HepG2 (cell line): Measurements from ENCODE around the gene SYTL5. TPM values are rescaled to one million over a fixed set of nuclear protein-coding genes. Genes with fewer than 3 reads are reported as not detected.

Experiments
- ATAC-seq: fragments of 200-7000 bp; cut with Tn5 transposase; 3 replicates; pipeline ENCODE4 v1.9.1; 2020; ENCODE audit warnings: mild to moderate bottlenecking, moderate library complexity
- BruUV-seq: library from RNA; stranded (reverse); fragments of 400-500 nt; replicated peaks from 2 replicates; lab custom pipeline; 2021; lab: Mats Ljungman, UMichigan
- CTCF ChIA-PET: fragments of 300-600 bp; formaldehyde crosslinking; extraction: SDS; loops from one replicate; lab custom pipeline; 2021; ENCODE audit warnings: low total read pairs, inconsistent platforms, low intra/inter-chr PET ratio; lab: Yijun Ruan, JAX
- POLR2A ChIA-PET: fragments of 350-600 bp; sonication (Branson Sonifier 250); formaldehyde crosslinking; loops from one replicate; lab custom pipeline; 2020; ENCODE audit warnings: antibody characterized with exemption, inconsistent platforms; lab: Yijun Ruan, JAX
- DNase-seq: peaks from one replicate; pipeline ENCODE4 v3.0.0-alpha.2; 2015; ENCODE audit warnings: low spot score
- FAIRE-seq: peaks from 3 replicates; lab custom pipeline; 2011; peaks lifted over from hg19 to GRCh38; lab: Jason Lieb, UNC
- H2AFZ ChIP-seq: one replicate; pipeline ENCODE4 v1.6.1; 2011; ENCODE audit warnings: low read length, inconsistent platforms
- H3K27ac ChIP-seq: fragments of 300-600 bp; 3 replicates; pipeline ENCODE4 v1.8.0; 2011; ENCODE audit warnings: mixed run types, mild to moderate bottlenecking, mixed read lengths, low read length, inconsistent platforms; ENCODE audit not compliant: insufficient read depth; ENCODE audit errors: extremely low read length
- H3K27me3 ChIP-seq, 2 experiments: fragments of 200-600 bp in 1 of 2; 2 replicates in 1 of 2; 3 replicates in 1 of 2; pipeline versions ENCODE4 v1.6.0 to v1.8.0; 2011; ENCODE audit warnings: low read length in 2 of 2, mild to moderate bottlenecking in 2 of 2, moderate library complexity in 2 of 2, inconsistent platforms in 1 of 2; ENCODE audit not compliant: insufficient read depth in 2 of 2, control insufficient read depth in 1 of 2
- H3K36me3 ChIP-seq, 2 experiments: fragments of 200-600 bp in 1 of 2; replicated peaks in 1 of 2; 2 replicates in 1 of 2; 3 replicates in 1 of 2; pipeline versions ENCODE4 v1.5.1 to v1.8.0; 2011; ENCODE audit warnings: low read length in 2 of 2, inconsistent platforms in 1 of 2; ENCODE audit not compliant: insufficient read depth in 2 of 2, control insufficient read depth in 1 of 2
- H3K4me1 ChIP-seq: 2 replicates; pipeline ENCODE4 v1.5.1; 2012; ENCODE audit warnings: low read length, inconsistent platforms; ENCODE audit not compliant: insufficient read depth
- H3K4me2 ChIP-seq: 2 replicates; pipeline ENCODE4 v1.6.0; 2011; ENCODE audit warnings: low read depth, low read length, inconsistent platforms
- H3K4me3 ChIP-seq, 3 experiments: fragments of 200-600 bp in 1 of 3; sonication (generic), shearing (Covaris generic) in 1 of 3; replicated peaks in 1 of 3; 2 replicates each; pipeline ENCODE4 v1.5.1; 2011 to 2016; ENCODE audit warnings: low read length in 3 of 3, inconsistent platforms in 2 of 3, low read depth in 2 of 3, mild to moderate bottlenecking in 2 of 3, control low read depth in 1 of 3, mixed read lengths in 1 of 3; ENCODE audit not compliant: insufficient read depth in 1 of 3
- H3K79me2 ChIP-seq: one replicate; pipeline ENCODE4 v1.6.1; 2011; ENCODE audit warnings: low read length, inconsistent platforms; ENCODE audit not compliant: insufficient read depth
- H3K9ac ChIP-seq: 2 replicates; pipeline ENCODE4 v1.6.0; 2011; ENCODE audit warnings: mild to moderate bottlenecking, low read depth, low read length, inconsistent platforms; ENCODE audit not compliant: insufficient read depth
- H3K9me3 ChIP-seq: 2 replicates; pipeline ENCODE4 v1.5.1; 2012; ENCODE audit warnings: mild to moderate bottlenecking, low read length
- H4K20me1 ChIP-seq: 2 replicates; pipeline ENCODE4 v1.6.0; 2011; ENCODE audit warnings: inconsistent platforms, mild to moderate bottlenecking, low read length, moderate library complexity; ENCODE audit not compliant: insufficient read depth
- ETV6 ChIP-seq: sonication (generic); formaldehyde crosslinking; conservative IDR thresholded peaks from 2 replicates; pipeline ENCODE4 v1.4.0; 2020; ENCODE audit warnings: missing genetic modification reagents
- FOXC1 ChIP-seq: sonication (generic); formaldehyde crosslinking; IDR thresholded peaks from 2 replicates; pipeline ENCODE4 v1.8.0; 2022; ENCODE audit warnings: mild to moderate bottlenecking, missing genetic modification reagents, borderline replicate concordance
- KDM5A ChIP-seq: fragments of 200-600 bp; sonication (generic); IDR thresholded peaks from 2 replicates; pipeline ENCODE4 v1.7.0; 2018; ENCODE audit warnings: antibody characterized with exemption, mild to moderate bottlenecking, low read length, borderline replicate concordance
- MBD4 ChIP-seq: IDR thresholded peaks from 2 replicates; pipeline ENCODE4 v1.6.1; 2012; ENCODE audit warnings: low read length, inconsistent platforms, borderline replicate concordance
- RBM39 ChIP-seq: fragments of 200-400 bp; formaldehyde crosslinking; IDR thresholded peaks from one replicate; pipeline ENCODE4 v1.6.1; 2018; ENCODE audit warnings: antibody characterized with exemption, mild to moderate bottlenecking, low read depth, low read length; ENCODE audit not compliant: poor library complexity, severe bottlenecking
- REPIN1 ChIP-seq: sonication (generic); formaldehyde crosslinking; IDR thresholded peaks from 2 replicates; pipeline ENCODE4 v1.8.0; 2022; ENCODE audit warnings: missing genetic modification reagents, low read depth, mild to moderate bottlenecking, borderline replicate concordance
- RFX5 ChIP-seq: IDR thresholded peaks from 2 replicates; pipeline ENCODE4 v1.6.1; 2011; ENCODE audit warnings: low read depth, low read length, improper control_type of control experiment
- SP5 ChIP-seq: IDR thresholded peaks from 2 replicates; pipeline ENCODE4 v1.6.1; 2016; ENCODE audit warnings: low read depth, borderline replicate concordance
- TBL1XR1 ChIP-seq: fragments of 150-350 bp; IDR thresholded peaks from 2 replicates; pipeline ENCODE4 v1.6.1; 2014; ENCODE audit warnings: borderline replicate concordance, low read length; ENCODE audit not compliant: partially characterized antibody
- U2AF2 ChIP-seq: fragments of 200-400 bp; formaldehyde crosslinking; IDR thresholded peaks from 2 replicates; pipeline ENCODE4 v1.6.1; 2017; ENCODE audit warnings: low read depth, mild to moderate bottlenecking, low read length
- ZEB1 ChIP-seq: IDR thresholded peaks from 2 replicates; pipeline ENCODE4 v1.6.1; 2012; ENCODE audit warnings: mild to moderate bottlenecking, low read depth, inconsistent platforms; ENCODE audit not compliant: insufficient replicate concordance
- ZNF143 ChIP-seq: sonication (generic); formaldehyde crosslinking; IDR thresholded peaks from 2 replicates; pipeline ENCODE4 v1.4.0; 2020; ENCODE audit warnings: missing genetic modification reagents
- ZNF264 ChIP-seq: sonication (generic); formaldehyde crosslinking; IDR thresholded peaks from 2 replicates; pipeline ENCODE4 v1.4.0; 2020; ENCODE audit warnings: missing genetic modification reagents
- ZSCAN30 ChIP-seq: sonication (generic); formaldehyde crosslinking; IDR thresholded peaks from 2 replicates; pipeline ENCODE4 v1.5.0; 2020; ENCODE audit warnings: mild to moderate bottlenecking, missing genetic modification reagents
- WGBS: methylation state at CpG from one replicate; pipeline ENCODE4 v1.1.6; 2017; ENCODE audit warnings: low lambda C conversion rate; 5-methylcytosine and 5-hydroxymethylcytosine counted together
- in situ Hi-C: cut with HindIII; loops from 2 replicates; pipeline ENCODE4 v1.10.0; 2017; ENCODE audit warnings: low pct_unique_long_range_greater_than_20kb; ENCODE audit not compliant: extremely low pct_ligation_motif_present
- intact Hi-C: fragments of 100-400 bp; cut with micrococcal nuclease; formaldehyde crosslinking; loops from one replicate; pipeline ENCODE4 v1.10.0; 2022; ENCODE audit not compliant: unreplicated experiment
- polyA plus RNA-seq, 8 experiments: library from polyadenylated mRNA; depleted of rRNA in 3 of 8; stranded (reverse) in 7 of 8; unstranded in 1 of 8; fragments of >200 nt; fragmentation: Illumina TruSeq in 4 of 8; extraction: Trizol in 4 of 8; gene quantifications; 2 replicates each; pipeline versions ENCODE4 v1.2.1 to v1.2.3, GENCODE V29; 2011 to 2016; ENCODE audit warnings: low read depth in 4 of 8, missing spikeins in 1 of 8, mixed read lengths in 1 of 8; ENCODE audit not compliant: insufficient read depth in 1 of 8
- total RNA-seq, 5 experiments: library from RNA; depleted of rRNA; stranded (reverse); fragments of >200 nt; fragmentation: Illumina TruSeq; extraction: Trizol; gene quantifications; 2 replicates each; pipeline ENCODE4 v1.2.3, GENCODE V29; 2016; ENCODE audit warnings: low read depth in 1 of 5
- TF ChIP-seq, protein P1 (sequence below): sonication (generic); formaldehyde crosslinking; IDR thresholded peaks from 2 replicates; pipeline ENCODE4 v1.8.1; 2023; ENCODE audit warnings: mild to moderate bottlenecking, missing genetic modification reagents, borderline replicate concordance
- TF ChIP-seq, protein P2 (sequence below): sonication (generic); formaldehyde crosslinking; IDR thresholded peaks from 2 replicates; pipeline ENCODE4 v1.9.0; 2022; ENCODE audit warnings: missing genetic modification reagents, mild to moderate bottlenecking, borderline replicate concordance
- TF ChIP-seq, protein P3 (sequence below): sonication (generic); formaldehyde crosslinking; IDR thresholded peaks from 2 replicates; pipeline ENCODE4 v1.4.0; 2020; ENCODE audit warnings: mild to moderate bottlenecking, missing genetic modification reagents
- TF ChIP-seq, protein P4 (sequence below): sonication (generic); formaldehyde crosslinking; IDR thresholded peaks from 2 replicates; pipeline ENCODE4 v1.8.1; 2023; ENCODE audit warnings: missing genetic modification reagents, mild to moderate bottlenecking, borderline replicate concordance

Gene SYTL5
- total and polyA plus RNA-seq, 2 of the 13 experiments (the other 11 are each of a cell fraction or from before 2014, with no cell fraction given): not detected

DNA sequence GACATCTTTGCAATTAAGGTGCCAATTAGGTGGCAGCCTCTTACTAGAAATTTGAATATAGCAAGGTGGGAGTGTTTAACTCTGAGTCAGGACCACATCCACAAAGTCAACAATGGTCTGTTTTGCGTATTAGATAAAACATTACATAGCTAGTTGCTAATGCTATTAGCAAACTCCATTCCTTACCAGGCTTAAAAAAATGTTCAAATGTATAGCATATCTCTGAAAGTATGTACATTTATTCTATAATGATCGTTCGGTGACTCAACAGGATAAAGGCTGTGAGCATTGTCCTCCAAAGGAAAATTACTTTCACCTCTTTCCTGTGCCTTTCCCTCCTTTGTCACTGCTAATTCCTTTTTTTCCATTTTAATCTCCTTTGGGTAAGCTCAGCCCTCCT lies 74.5 kb downstream of the SYTL5 start:
- WGBS: 72% methylated on average over 3 of the region's 3 CpGs
- Histone ChIP-seq H3K27me3 (no peaks in the 10 kb centered on the region), H3K27ac (no peak overlapping the region), H2AFZ (no peak overlapping the region), H3K4me1 (no peaks in the 10 kb centered on the region), H3K9me3 (no peaks in the 10 kb centered on the region), H3K4me3 (no peak overlapping the region), H3K9ac (no peak overlapping the region), H3K79me2 (no peaks in the 10 kb centered on the region), H3K4me2 (no peak overlapping the region), H3K36me3 (no peaks in the 10 kb centered on the region), H4K20me1 (no peaks in the 10 kb centered on the region)
- no TSS peak for BruUV-seq
- in situ Hi-C loops: no loop called here
- no peak for DNase-seq
- TF ChIP-seq, protein P1, sequence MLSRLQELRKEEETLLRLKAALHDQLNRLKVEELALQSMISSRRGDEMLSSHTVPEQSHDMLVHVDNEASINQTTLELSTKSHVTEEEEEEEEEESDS (CRISPR knock-in tag): no peak
- TF ChIP-seq, protein P2, sequence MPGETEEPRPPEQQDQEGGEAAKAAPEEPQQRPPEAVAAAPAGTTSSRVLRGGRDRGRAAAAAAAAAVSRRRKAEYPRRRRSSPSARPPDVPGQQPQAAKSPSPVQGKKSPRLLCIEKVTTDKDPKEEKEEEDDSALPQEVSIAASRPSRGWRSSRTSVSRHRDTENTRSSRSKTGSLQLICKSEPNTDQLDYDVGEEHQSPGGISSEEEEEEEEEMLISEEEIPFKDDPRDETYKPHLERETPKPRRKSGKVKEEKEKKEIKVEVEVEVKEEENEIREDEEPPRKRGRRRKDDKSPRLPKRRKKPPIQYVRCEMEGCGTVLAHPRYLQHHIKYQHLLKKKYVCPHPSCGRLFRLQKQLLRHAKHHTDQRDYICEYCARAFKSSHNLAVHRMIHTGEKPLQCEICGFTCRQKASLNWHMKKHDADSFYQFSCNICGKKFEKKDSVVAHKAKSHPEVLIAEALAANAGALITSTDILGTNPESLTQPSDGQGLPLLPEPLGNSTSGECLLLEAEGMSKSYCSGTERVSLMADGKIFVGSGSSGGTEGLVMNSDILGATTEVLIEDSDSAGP (CRISPR knock-in tag): no peak
- TF ChIP-seq ZNF143 (CRISPR knock-in tag) (no peak), TBL1XR1 (no peak), ETV6 (CRISPR knock-in tag) (no peak), ZEB1 (no peak), RFX5 (no peak), ZSCAN30 (CRISPR knock-in tag) (no peak), REPIN1 (CRISPR knock-in tag) (no peak), RBM39 (no peak), FOXC1 (CRISPR knock-in tag) (no peak), SP5 (CRISPR knock-in tag) (no peak), MBD4 (no peak), U2AF2 (no peak), KDM5A (no peak), ZNF264 (CRISPR knock-in tag) (no peak)
- TF ChIP-seq, protein P3, sequence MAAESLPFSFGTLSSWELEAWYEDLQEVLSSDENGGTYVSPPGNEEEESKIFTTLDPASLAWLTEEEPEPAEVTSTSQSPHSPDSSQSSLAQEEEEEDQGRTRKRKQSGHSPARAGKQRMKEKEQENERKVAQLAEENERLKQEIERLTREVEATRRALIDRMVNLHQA (CRISPR knock-in tag): no peak
- TF ChIP-seq, protein P4, sequence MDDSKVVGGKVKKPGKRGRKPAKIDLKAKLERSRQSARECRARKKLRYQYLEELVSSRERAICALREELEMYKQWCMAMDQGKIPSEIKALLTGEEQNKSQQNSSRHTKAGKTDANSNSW (CRISPR knock-in tag): no peak
- POLR2A ChIA-PET: no interaction called here
- ATAC-seq: no peak
- intact Hi-C loops: loop anchor here (10.0 kb wide), 1 partner anchor 1104 kb away; no protein-coding TSS in a partner anchor
- CTCF ChIA-PET: no interaction called here
- no peak for FAIRE-seq
